ENCODE measurements around the gene FHAD1. TPM values are rescaled to one million over a fixed set of nuclear protein-coding genes. Genes with fewer than 3 reads are reported as not detected.
A peak's percentile ranks its signal among the peaks of the same experiment; 100 is the strongest.
"Not testable (repeated sequence)": the region's sequence is repeated elsewhere in the genome, so short reads cannot be mapped to it uniquely, and the experiment has no call there.

The FHAD1 gene
- total RNA-seq, 1 donor from 2014 or later = 0.99 TPM

DNA sequence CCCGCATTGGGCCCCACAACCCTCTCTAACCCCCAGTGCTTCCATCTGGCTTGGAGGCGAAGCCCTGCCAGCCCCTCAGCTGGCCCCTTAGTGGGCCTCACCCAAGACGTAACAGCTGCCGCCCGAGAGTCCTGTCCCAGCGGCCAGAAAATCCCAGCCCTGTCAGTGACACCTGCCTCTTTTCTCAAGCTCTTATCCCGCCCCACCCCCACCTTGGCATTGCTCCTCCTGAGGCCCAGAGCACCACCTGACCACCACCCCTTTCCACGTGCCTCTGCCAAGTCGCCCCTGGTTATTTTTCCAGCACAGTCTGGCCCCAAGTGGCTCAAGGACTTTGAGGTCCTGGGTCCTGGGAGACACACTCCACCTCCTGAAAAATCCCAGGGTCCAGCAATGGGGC is 185.3 kb downstream of the FHAD1 start:
- peak; percentile 97 for DNase-seq (ENCODE audit: low read depth)

DNA sequence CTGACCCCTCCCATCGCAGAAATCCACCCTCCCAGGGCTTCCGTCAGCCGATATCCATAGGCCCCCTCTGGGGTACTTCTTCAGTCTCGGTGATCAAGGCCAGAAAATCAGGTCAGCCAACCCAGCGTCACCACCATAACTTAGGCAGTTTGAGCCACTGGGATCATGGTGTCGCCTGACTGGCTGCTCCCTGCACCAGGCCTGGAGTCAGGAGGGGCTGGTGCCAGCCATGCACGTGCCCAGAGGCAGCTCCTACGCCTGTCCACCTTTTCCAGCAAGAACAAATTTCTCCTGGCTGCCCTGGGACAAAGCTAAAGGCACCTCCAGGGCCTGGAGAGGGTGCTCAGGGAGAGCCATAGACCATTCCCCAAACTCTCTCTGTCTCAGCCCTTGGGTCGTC is 186.4 kb downstream of the FHAD1 start:
- no peak for DNase-seq (ENCODE audit: low read depth)

DNA sequence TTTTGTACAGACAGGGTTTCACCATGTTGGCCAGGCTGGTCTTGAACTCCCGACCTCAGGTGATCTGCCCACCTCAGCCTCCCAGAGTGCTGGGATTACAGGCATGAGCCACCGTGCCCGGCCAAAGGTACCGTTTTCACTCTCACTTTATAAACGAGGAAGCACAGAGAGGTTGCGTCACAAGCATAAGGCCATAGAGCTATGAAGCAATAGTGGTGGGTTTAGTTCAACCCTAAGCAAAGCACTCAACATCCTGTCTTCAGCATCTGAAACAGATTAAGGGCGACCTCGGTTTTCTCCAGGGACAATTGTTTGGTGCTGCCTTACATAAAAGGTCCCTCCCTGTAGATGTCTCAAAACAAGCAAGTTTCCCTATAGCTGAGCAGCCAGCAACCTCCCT is 187.7 kb downstream of the FHAD1 start:
- not testable (repeated sequence) for DNase-seq (ENCODE audit: low read depth)

DNA sequence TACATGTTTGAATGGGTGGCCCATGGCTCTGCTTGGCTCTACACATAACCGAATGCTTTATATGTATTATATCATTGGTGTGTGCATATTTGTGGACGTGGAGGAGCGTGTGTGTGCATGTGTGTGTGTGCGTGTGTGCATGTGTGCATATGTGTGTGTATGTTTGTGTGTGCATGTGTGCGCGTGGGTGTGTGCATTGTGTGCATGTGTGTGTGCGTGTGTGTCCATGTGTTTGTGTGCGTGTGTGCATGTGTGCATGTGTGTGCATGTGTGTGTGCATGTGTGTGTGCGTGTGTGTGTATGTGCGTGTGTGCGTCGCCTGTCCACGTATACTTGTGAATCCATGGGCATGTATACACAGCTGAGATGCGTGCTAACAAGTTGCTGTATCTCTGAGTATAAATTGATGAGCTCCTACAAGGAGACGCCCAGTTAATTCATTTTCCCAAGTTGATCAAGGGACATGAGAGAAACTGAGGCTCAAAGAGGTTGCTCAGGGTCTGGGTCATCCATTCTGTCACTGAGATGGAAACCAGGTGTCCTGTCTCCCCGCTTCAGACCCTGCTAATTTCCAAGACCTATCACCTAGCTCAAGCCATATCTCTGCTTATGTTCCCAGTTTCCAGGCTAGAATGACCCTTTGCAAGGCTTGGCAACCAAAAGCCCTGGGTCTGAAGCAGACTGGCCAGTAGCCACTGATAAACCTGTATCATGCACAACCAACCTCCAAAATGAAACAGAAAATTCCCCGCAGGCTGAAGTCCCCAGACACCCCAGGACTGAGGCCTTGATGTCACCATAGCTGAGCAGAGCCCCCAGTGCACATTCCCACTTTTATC is 188.4 kb downstream of the FHAD1 start:
- DNase-seq (ENCODE audit: low read depth) = no peak

DNA sequence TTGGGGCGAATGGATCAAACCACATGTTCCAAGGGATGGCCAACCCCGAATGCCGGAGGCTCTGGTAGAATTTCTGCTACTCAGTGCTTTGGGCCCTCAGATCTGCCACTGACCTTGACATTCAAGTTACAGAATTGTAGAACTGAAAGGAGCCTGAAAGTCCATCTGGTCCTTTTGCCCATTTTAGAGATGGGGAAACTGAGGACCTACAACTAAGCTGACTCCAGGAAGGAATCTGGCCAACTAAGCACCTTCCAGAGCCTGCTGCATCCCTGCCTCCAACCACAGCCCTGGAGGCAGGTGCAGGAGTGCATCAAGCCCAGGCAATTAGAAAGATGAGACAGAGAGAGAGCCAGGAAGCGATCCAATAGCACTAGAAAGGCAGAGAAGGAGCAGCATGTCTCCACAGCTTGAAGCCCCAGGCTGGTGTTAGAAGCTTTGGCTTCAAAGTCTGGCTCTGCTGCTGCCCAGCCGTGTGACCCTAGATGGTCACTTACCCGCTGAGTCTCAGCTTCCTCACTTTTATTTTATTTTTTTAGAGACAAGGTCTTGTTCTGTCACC is 189.9 kb downstream of the FHAD1 start:
- DNase-seq (ENCODE audit: low read depth) = no peak

DNA sequence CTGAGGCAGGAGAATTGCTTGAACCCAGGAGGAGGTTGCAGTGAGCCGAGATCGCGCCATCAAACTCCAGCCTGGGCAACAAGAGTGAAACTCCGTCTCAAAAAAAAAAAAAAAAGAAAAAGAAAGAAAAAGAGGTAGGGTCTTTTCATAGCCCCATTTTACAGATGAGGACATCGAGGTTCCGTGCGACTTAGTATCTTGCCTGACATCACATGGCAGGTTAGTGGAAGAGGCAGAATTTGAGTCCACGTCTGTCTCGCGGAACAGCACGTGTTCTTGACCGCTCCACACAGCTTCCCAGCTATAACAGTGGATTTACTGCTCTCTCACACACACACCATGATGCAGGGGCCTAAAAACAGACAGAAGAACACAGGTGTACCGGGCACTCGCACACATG is 192.3 kb downstream of the FHAD1 start:
- DNase-seq (ENCODE audit: low read depth) = no peak

DNA sequence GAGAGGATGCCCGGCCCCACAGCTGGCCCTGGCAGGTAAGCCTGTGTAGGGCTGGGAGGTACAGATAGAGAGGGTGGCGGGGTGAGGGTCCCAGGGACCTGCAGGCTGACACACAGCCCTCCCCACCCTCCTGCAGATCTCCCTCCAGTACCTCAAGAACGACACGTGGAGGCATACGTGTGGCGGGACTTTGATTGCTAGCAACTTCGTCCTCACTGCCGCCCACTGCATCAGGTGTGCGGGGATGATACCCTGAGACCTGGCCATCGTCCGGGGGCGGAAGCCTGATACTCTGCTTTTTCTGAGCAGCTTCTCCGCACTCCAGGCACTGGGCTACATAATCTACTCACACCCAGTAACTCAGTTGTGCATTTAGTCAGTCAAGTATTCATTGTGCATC is 193.3 kb downstream of the FHAD1 start:
- no peak for DNase-seq (ENCODE audit: low read depth)

DNA sequence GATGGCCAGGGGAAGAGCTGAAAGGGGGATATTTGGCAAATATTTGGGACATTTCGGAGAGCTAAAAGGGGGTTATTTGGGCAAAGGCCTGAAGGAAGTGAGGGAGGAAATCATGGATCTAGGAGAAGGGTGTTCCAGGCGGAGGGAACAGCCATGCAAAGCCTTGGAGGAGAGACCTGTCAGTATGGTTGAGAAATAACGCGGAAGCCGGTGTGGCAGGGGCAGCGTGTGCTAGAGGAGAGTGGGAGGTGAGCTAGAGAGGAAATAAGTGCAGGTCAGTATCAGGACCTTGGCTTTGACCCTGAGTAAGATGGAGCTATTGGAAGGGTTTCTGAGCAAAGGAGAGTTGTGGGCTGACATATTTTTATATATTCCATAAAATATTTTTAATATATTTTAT is 194.2 kb downstream of the FHAD1 start:
- DNase-seq (ENCODE audit: low read depth) = no peak

DNA sequence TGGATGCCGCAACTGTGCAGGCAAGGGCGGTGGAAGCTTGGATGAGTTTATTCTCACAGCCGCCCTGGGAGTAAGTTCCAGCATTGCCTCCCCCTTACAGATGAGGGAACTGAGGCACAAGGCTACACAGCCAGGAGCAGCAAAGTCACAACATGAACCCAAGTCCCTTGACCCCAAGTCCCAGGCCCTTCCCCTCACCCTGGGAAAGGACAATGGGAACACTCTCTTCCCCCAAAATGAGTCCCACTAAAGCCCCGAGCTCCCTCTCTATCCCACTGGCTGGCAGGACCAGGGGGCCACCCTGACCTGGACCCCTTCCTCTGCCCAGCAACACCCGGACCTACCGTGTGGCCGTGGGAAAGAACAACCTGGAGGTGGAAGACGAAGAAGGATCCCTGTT is 195.1 kb downstream of the FHAD1 start:
- DNase-seq (ENCODE audit: low read depth) = no peak

DNA sequence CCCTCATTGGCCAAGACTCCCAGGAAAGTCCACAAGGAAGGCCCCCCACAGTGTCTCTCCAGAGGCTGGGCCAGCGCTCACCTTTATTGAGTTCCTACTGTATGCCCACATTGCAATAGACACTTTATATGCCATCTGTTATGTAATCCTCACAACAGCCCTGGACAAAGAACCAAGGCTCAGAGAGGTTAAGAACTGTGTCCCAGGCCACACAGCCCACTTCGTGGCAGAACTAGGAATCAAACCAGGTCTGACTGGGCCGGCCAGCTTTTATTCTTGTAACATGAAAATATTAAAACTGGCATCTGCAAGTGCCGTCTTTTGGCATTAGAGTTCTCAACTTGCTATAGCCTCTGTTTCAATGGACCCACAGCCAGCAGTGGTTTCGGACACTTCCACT is 195.7 kb downstream of the FHAD1 start:
- DNase-seq (ENCODE audit: low read depth) = no peak

DNA sequence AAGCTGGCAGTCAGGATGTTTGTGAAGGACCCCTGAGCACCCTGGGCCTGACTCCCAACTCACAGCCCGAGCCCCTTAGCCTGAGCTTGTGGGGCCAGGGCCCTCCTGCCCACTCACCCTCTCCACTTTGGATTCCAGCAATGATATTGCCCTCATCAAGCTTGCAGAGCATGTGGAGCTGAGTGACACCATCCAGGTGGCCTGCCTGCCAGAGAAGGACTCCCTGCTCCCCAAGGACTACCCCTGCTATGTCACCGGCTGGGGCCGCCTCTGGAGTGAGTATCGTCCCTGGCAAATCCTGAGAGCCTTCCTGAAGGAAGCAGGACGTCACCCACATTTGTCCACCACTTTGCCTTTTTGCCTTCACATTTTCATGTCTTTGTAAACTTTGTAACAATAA is 196.3 kb downstream of the FHAD1 start:
- DNase-seq (ENCODE audit: low read depth) = peak; percentile 47

DNA sequence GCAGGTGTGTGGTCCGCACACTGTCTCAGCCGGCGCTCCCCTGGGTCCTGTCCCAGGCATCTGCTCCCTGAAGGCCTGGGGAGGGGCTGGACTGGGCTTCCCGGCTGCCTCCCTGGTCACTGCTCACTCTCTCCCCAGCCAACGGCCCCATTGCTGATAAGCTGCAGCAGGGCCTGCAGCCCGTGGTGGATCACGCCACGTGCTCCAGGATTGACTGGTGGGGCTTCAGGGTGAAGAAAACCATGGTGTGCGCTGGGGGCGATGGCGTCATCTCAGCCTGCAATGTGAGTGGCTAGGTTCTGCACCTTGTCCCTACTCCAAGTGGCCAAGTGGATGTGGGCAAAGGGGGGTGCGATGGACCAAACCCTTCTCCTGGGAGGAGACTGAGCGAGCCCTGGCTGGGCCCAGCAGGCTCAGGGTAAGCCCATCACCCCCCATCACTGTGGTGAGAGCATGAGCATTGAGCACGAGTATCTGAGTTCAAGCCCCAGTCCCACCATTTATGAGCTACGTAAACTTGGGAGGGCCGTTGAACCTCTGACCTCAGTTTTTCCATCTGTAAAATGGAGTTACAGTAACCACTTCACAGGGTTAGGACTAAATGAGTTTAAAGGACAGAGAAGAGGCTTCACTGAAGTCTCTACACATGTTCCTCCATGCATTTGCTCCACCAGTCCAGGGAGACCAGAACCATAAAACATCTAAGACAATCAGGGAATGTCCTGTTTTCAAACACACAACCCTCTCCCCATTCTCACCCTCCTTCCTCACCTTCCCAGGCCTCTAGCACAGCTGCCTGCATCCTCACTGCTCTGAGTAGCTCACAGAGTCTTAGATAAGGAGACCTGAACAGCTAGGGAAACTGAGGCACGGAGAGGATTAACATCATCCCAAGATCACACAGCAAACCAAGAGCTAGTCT is 197.7 kb downstream of the FHAD1 start:
- no peak for DNase-seq (ENCODE audit: low read depth)

DNA sequence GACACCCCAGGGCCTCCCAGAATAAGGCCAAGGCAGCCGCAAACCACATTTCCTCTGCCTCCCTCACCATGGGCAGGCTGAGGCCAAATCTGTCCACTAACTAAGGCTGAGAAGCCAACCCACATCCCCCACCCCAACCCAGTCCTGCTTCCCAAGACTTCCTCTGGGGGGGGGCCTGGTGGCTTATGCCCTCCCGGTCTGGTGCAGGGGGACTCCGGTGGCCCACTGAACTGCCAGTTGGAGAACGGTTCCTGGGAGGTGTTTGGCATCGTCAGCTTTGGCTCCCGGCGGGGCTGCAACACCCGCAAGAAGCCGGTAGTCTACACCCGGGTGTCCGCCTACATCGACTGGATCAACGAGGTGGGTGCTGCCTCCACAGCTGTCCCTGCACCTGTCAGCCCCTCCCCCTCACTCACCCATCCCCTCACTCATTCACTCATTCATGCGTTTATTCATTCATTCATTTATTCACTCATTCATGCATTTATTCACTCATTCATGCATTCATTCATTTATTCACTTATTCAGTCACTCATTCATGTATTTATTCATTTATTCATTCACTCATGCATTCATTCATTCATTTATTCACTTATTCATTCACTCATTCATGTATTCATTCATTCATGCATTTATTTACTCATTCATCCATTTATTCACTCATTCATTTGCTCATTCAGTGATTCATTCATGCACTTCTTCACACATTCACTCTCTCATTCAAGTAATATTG is 198.5 kb downstream of the FHAD1 start:
- no peak for DNase-seq (ENCODE audit: low read depth)

DNA sequence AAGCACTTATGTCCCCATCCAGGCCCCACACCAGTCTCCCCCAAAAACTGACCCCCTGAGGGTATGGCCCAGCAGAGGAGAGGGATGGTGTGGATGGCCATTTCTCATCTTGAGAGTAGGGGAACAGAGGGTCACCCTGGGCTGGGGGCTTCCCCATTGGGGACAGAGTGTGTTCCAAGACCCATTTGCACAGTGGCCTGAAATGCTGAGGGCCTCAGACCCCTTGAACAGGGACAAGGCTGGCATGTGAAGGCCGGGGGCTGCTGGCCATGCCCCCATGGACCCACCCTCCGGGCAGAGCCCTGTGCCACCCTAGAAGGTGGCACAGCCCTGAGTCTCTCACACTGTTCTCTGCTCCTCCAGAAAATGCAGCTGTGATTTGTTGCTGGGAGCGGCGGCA is 199.2 kb downstream of the FHAD1 start:
- no peak for DNase-seq (ENCODE audit: low read depth)

Other genes starting within 250 kb of the FHAD1 start
- 4.5 and 9.5 TPM in 2 replicates for gene TMEM51, start 93.5 kb upstream of the FHAD1 start, total RNA-seq
- gene EFHD2, start 162.7 kb downstream of the FHAD1 start, total RNA-seq = 84.4 and 207 TPM in 2 replicates
- 0.21 and 0.72 TPM in 2 replicates for gene CTRC, start 191.2 kb downstream of the FHAD1 start, total RNA-seq
- 0.57 TPM in 1 of 2 replicates, not detected in the other for gene CELA2A, start 209.5 kb downstream of the FHAD1 start, total RNA-seq
- 0.78 and 3.7 TPM in 2 replicates for gene CELA2B, start 228.9 kb downstream of the FHAD1 start, total RNA-seq